ENCODE measurements around the gene CRACR2A. TPM values are rescaled to one million over a fixed set of nuclear protein-coding genes. Genes with fewer than 3 reads are reported as not detected.

CRACR2A gene
- total and polyA plus RNA-seq, 9 of the 15 experiments (the other 6 are each of a cell fraction or from before 2014, with no cell fraction given), result 2.1 to 15.1 (median 10.4) TPM

- TF ChIP-seq ELF1 (tag; IDR thresholded peaks at IDR 0.05) (no peak), ZNF143 (CRISPR knock-in tag; IDR thresholded peaks at IDR 0.05) (no peak), NEUROD1 (IDR thresholded peaks at IDR 0.05; ENCODE audit: borderline replicate concordance, low read depth, low read length, partially characterized antibody) (no peak), IRF2 (CRISPR knock-in tag; IDR thresholded peaks at IDR 0.05) (no peak), MEIS2 (IDR thresholded peaks at IDR 0.05; ENCODE audit: partially characterized antibody) (no peak), XRCC4 (IDR thresholded peaks at IDR 0.05; ENCODE audit: extremely low read depth, insufficient read depth, insufficient read length) (no peak), ZNF780A (CRISPR knock-in tag; IDR thresholded peaks at IDR 0.05) (no peak), NR3C1 (CRISPR knock-in tag; IDR thresholded peaks at IDR 0.05) (no peak), ZNF512 (tag; IDR thresholded peaks at IDR 0.05) (no peak), KHSRP (IDR thresholded peaks at IDR 0.05) (no peak), ZNF324 (CRISPR knock-in tag; IDR thresholded peaks at IDR 0.05) (no peak), MCM2 (IDR thresholded peaks at IDR 0.05; ENCODE audit: low read depth) (no peak), TEAD1 (CRISPR knock-in tag; IDR thresholded peaks at IDR 0.05) (peak in 1 of 2 experiments; percentile 86; a peak in 1 of 4 replicates), MAZ (CRISPR knock-in tag; conservative IDR thresholded peaks at IDR 0.05 in 1 of 2, IDR thresholded peaks at IDR 0.05 in 1 of 2) (peak in 1 of 2 experiments; percentile 75; a peak in 2 of 4 replicates), MBD2 (IDR thresholded peaks at IDR 0.05; ENCODE audit: borderline replicate concordance, low read depth) (no peak)
- TF ChIP-seq, protein P1, sequence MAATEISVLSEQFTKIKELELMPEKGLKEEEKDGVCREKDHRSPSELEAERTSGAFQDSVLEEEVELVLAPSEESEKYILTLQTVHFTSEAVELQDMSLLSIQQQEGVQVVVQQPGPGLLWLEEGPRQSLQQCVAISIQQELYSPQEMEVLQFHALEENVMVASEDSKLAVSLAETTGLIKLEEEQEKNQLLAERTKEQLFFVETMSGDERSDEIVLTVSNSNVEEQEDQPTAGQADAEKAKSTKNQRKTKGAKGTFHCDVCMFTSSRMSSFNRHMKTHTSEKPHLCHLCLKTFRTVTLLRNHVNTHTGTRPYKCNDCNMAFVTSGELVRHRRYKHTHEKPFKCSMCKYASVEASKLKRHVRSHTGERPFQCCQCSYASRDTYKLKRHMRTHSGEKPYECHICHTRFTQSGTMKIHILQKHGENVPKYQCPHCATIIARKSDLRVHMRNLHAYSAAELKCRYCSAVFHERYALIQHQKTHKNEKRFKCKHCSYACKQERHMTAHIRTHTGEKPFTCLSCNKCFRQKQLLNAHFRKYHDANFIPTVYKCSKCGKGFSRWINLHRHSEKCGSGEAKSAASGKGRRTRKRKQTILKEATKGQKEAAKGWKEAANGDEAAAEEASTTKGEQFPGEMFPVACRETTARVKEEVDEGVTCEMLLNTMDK (IDR thresholded peaks at IDR 0.05; ENCODE audit: borderline replicate concordance, insufficient read depth, low read depth, low read length, poor library complexity, severe bottlenecking), result no peak
Measured at GRCh38 chr12:3684449-3685051, 68.4 kb downstream of the CRACR2A start (continued).

All from K562 (cell line).